Transverse colon (tissue), 4 donors: Measurements from ENCODE around the gene SKA2. TPM values are rescaled to one million over a fixed set of nuclear protein-coding genes. Genes with fewer than 3 reads are reported as not detected.

Experiments used
- DNase-seq: peaks from one replicate; pipeline ENCODE4 v3.0.0-alpha.2; 2019
- H3K27ac ChIP-seq, 4 donors: fragments of 200-600 bp; sonication (generic); 2 replicates each; pipeline ENCODE4 v1.5.1; 2016 to 2018; ENCODE audit warnings: inconsistent platforms in 4 of 4
- H3K27me3 ChIP-seq: fragments of 200-600 bp; sonication (generic); 2 replicates; pipeline ENCODE4 v1.5.1; 2017; ENCODE audit warnings: inconsistent platforms
- H3K36me3 ChIP-seq, 4 donors: fragments of 200-600 bp; sonication (generic); 2 replicates each; pipeline ENCODE4 v1.5.1; 2017 to 2019; ENCODE audit warnings: inconsistent platforms in 4 of 4
- H3K4me1 ChIP-seq, 4 donors: fragments of 200-600 bp; sonication (generic); 2 replicates each; pipeline ENCODE4 v1.5.1; 2017 to 2020; ENCODE audit warnings: inconsistent platforms in 4 of 4
- H3K4me3 ChIP-seq, 4 donors: fragments of 200-600 bp; sonication (generic); 1 replicate in 1 of 4; 2 replicates in 3 of 4; pipeline versions ENCODE4 v1.5.1 to v1.6.1; 2017 to 2019; ENCODE audit warnings: inconsistent platforms in 4 of 4
- H3K9me3 ChIP-seq, 2 donors: fragments of 200-600 bp; sonication (generic); 2 replicates each; pipeline ENCODE4 v1.5.1; 2017 to 2019; ENCODE audit warnings: inconsistent platforms in 2 of 2
- EP300 ChIP-seq: sonication (generic); formaldehyde crosslinking; IDR thresholded peaks from one replicate; pipeline ENCODE4 v1.6.1; 2017; ENCODE audit warnings: antibody characterized with exemption, low read depth
- POLR2A ChIP-seq: fragments of 450-650 bp; IDR thresholded peaks from one replicate; pipeline ENCODE4 v1.6.1; 2016; ENCODE audit warnings: antibody characterized with exemption, mild to moderate bottlenecking, moderate library complexity
- POLR2AphosphoS5 ChIP-seq, 3 donors: sonication (generic); formaldehyde crosslinking; IDR thresholded peaks; one replicate each; pipeline ENCODE4 v1.6.1; 2016; ENCODE audit warnings: antibody characterized with exemption in 3 of 3
- WGBS, 2 donors: methylation state at CpG; one replicate each; pipeline ENCODE4 v1.1.5; 2018; ENCODE audit warnings: low coverage in 1 of 2; 5-methylcytosine and 5-hydroxymethylcytosine counted together
- in situ Hi-C, 4 donors: fragments of 200-750 bp; cut with MboI; loops; one replicate each; pipeline versions ENCODE4 v1.15.0 to v1.15.1; 2017; ENCODE audit warnings: low sequenced_read_pairs in 3 of 4, low pct_ligation_motif_present in 1 of 4, low pct_unique_long_range_greater_than_20kb in 1 of 4
- intact Hi-C: fragments of 100-400 bp; cut with DNase I; formaldehyde crosslinking; loops from one replicate; pipeline ENCODE4 v1.15.1; 2023; ENCODE audit warnings: low total_unique reads
- total RNA-seq, 4 donors: library from RNA; depleted of rRNA; stranded (reverse); fragments of >200 nt; gene quantifications; one replicate each; pipeline ENCODE4 v1.1.0, GENCODE V29; 2016
- TF ChIP-seq, protein P1 (sequence below), 5 experiments: fragments of 200-600 bp in 3 of 5; fragments of 450-650 bp in 2 of 5; sonication (generic) in 3 of 5; IDR thresholded peaks; 1 replicate in 2 of 5; 2 replicates in 3 of 5; pipeline ENCODE4 v1.5.1; 2016 to 2017; ENCODE audit warnings: antibody characterized with exemption in 5 of 5, inconsistent platforms in 3 of 5, mild to moderate bottlenecking in 2 of 5, moderate library complexity in 1 of 5

The SKA2 gene
- total RNA-seq, 4 donors from 2014 or later, result 11.9 to 40.3 (median 22.3) TPM

DNA sequence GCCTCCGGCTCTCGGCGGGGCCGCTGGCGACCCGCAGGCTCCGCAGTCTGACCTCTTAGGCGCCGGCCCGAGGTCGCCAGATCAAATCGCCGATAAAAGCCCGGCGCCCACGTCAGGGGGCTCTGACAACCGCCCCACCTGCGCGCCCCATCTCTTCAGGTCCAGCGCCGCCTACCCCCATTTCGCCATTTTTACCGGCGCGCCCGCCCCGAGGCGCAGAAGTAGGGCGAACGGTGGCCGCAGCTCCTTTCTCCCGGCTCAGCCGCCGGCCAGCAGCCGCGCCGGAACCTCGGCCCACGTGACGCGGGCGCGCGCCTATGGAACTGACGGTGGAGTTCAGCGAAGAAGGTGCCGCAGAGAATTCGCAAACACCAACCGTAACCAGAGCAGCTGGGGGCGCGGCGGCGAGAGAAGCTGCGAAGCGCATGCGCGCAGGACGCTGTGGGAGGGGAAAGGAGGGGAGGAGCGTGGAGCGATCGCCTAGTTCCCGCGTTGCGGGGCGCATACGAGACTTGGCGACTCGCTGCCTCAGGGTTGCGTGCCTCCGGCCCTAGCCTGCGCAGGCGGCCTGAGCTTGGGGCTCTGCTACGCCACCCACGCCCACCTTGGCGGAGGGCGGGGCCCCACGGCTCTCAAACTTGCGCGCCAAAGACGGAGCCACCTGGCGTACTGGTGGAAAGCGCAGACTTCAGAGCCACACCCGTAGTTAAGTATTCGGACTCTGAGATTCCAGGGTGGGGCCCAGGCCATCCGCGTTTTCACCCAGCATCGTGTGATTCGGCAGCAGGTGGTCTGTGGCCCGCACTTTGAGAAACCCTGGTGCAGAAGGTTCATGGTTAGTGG is 48.3 kb downstream of the SKA2 start, which contains the start of gene TRIM37:
Gene TRIM37 (minus strand): TSS at position 418 of the 843 bp plus-strand sequence. CDS start 419 bp downstream, outside the sequence.
- intact Hi-C loops (loop anchor here (10.0 kb wide), 1 partner anchor 48 kb away; the partner anchor contains the start of genes PRR11 and SKA2), in situ Hi-C loops (no loop called here)
- Histone ChIP-seq H3K27ac (peak within 1 kb of the TSS; percentile 94 to 98 (median 97)), H3K36me3 (no peaks in the 10 kb centered on the region), H3K4me3 (peak within 1 kb of the TSS; percentile 66 to 95 (median 83)), H3K9me3 (no peaks in the 10 kb centered on the region), H3K4me1 (peaks cover 0 to 31% (median 11%) of the 10 kb centered on the region in 4 donors), H3K27me3 (no peaks in the 10 kb centered on the region)
- TF ChIP-seq POLR2A (peak; percentile 83), EP300 (no peak), POLR2AphosphoS5 (IDR thresholded peaks at IDR 0.05) (peak; percentile 85 to 92 (median 86))
- TF ChIP-seq, protein P1, sequence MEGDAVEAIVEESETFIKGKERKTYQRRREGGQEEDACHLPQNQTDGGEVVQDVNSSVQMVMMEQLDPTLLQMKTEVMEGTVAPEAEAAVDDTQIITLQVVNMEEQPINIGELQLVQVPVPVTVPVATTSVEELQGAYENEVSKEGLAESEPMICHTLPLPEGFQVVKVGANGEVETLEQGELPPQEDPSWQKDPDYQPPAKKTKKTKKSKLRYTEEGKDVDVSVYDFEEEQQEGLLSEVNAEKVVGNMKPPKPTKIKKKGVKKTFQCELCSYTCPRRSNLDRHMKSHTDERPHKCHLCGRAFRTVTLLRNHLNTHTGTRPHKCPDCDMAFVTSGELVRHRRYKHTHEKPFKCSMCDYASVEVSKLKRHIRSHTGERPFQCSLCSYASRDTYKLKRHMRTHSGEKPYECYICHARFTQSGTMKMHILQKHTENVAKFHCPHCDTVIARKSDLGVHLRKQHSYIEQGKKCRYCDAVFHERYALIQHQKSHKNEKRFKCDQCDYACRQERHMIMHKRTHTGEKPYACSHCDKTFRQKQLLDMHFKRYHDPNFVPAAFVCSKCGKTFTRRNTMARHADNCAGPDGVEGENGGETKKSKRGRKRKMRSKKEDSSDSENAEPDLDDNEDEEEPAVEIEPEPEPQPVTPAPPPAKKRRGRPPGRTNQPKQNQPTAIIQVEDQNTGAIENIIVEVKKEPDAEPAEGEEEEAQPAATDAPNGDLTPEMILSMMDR (IDR thresholded peaks at IDR 0.05), result peak in 3 of 5 experiments; percentile 7 to 25 (median 14)
- 1% methylated on average over 58 of the region's 89 CpGs; no CpG with 5 or more reads in 1 of the 2 donors for WGBS, 2 donors
- peak; percentile 99 for DNase-seq

DNA sequence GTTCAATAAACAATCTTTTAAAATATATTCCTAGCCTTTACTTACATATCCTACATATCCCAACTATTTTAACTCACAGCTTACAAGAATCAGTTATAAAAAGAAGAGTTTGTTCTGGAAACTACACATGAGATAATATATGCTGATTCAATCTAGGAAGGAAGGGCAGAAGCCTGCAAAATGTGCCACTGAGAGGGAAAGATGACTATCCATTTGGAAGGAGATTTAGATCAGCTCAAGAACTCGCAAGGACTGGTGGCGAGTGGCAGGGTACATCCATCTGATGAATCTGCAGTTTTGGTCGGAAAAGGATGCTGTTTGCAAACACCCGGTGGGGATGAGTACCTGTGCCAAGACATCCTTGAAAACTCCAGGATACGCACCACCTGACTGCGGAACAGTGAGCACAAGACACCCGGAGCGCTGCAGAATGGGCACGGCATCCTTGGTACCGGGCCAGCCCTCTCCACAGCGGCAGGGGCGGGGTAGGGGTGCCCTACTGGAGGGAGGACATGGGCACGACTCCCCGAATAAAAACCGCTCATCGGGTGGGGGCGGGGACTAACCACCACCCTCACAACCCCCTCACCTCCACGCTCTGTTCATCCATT is 49.0 kb downstream of the SKA2 start:
- Histone ChIP-seq H3K9me3 (no peaks in the 10 kb centered on the region), H3K27ac (peak overlapping the region; percentile 94 to 98 (median 97))
- 0% methylated on average over 3 to 16 of the region's 18 CpGs for WGBS, 2 donors

DNA sequence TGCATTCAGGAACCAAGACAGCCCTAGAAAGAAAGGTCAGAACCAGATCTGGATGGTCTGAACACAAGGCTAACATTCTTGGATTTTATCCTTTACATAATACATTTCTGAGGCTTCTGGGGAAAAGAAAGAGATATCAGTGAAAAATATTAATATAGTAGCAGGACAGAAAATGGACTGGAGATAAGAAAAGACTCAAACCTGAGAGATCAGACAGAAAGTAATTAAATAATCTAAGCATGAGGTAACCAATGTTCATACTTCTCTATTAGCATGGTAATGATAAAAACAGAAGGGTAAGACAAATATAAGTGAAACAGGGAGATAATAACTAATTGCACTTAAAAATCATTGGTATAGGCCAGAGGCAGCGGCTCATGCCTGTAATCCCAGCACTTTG is 53.8 kb downstream of the SKA2 start:
- Histone ChIP-seq H3K27ac (no peak overlapping the region), H3K36me3 (peaks cover 0 to 10% (median 3%) of the 10 kb centered on the region in 4 donors), H3K4me3 (no peak overlapping the region), H3K4me1 (peaks cover 0 to 16% (median 5%) of the 10 kb centered on the region in 4 donors), H3K9me3 (peaks cover 0 to 5% of the 10 kb centered on the region in 2 donors), H3K27me3 (no peaks in the 10 kb centered on the region)
- in situ Hi-C loops (no loop called here), intact Hi-C loops (loop anchor here (10.0 kb wide), 1 partner anchor 54 kb away; the partner anchor contains the start of genes PRR11 and SKA2)
- no peak for DNase-seq
- WGBS, 2 donors, result 100% methylated on average over 1 of the region's 1 CpG; no CpG with 5 or more reads in 1 of the 2 donors
- TF ChIP-seq EP300 (no peak), POLR2AphosphoS5 (IDR thresholded peaks at IDR 0.05) (no peak), POLR2A (no peak)
- TF ChIP-seq, protein P1 (IDR thresholded peaks at IDR 0.05), result no peak

More for the DNA sequence above, 49.0 kb downstream of the SKA2 start:
- DNase-seq, result peak; percentile 73
- TF ChIP-seq POLR2AphosphoS5 (IDR thresholded peaks at IDR 0.05), result no peak
- no peak for TF ChIP-seq POLR2A
- TF ChIP-seq, protein P1 (IDR thresholded peaks at IDR 0.05), result no peak
- TF ChIP-seq EP300, result no peak
- Histone ChIP-seq H3K4me1 (peaks cover 0 to 31% (median 11%) of the 10 kb centered on the region in 4 donors), H3K36me3 (no peaks in the 10 kb centered on the region), H3K4me3 (peak overlapping the region; percentile 66 to 95 (median 83)), H3K27me3 (no peaks in the 10 kb centered on the region)
- in situ Hi-C loops (no loop called here), intact Hi-C loops (loop anchor here (10.0 kb wide), 1 partner anchor 49 kb away; the partner anchor contains the start of genes PRR11 and SKA2)

DNA sequence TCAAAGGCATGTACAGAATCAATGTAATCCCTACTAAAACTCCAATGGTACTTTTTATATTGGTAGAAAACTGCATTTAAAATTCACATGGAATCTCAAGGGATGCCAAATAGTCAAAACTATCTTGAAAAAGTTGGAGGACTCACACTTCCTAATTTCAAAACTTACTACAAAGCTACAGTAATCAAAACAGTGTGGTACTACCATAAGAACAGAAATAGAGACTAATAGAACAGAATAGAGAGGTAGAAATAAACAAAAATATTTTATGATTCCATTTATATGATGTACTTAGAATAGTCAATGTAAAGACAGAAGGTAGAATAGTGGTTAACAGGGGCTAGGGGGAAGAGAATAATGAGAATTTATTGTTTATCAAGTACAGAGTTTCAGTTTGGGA is 57.1 kb downstream of the SKA2 start:
- H3K27me3 ChIP-seq, result no peaks in the 10 kb centered on the region
- DNase-seq, result no peak
- peaks cover 11 to 19% (median 13%) of the 10 kb centered on the region in 4 donors for H3K4me1 ChIP-seq
- TF ChIP-seq POLR2A (no peak), POLR2AphosphoS5 (IDR thresholded peaks at IDR 0.05) (no peak), EP300 (no peak)
- TF ChIP-seq, protein P1 (IDR thresholded peaks at IDR 0.05), result no peak
- no peak overlapping the region for H3K27ac ChIP-seq
- no peak overlapping the region for H3K4me3 ChIP-seq
- intact Hi-C loops, result no loop called here
- in situ Hi-C loops, result no loop called here
- H3K36me3 ChIP-seq, result peaks cover 0 to 10% (median 3%) of the 10 kb centered on the region in 4 donors
- peaks cover 0 to 5% of the 10 kb centered on the region in 2 donors for H3K9me3 ChIP-seq
